ENCODE results near the gene SMARCD2.
"Not testable (repeated sequence)": the region's sequence is repeated elsewhere in the genome, so short reads cannot be mapped to it uniquely, and the experiment has no call there.

DNA sequence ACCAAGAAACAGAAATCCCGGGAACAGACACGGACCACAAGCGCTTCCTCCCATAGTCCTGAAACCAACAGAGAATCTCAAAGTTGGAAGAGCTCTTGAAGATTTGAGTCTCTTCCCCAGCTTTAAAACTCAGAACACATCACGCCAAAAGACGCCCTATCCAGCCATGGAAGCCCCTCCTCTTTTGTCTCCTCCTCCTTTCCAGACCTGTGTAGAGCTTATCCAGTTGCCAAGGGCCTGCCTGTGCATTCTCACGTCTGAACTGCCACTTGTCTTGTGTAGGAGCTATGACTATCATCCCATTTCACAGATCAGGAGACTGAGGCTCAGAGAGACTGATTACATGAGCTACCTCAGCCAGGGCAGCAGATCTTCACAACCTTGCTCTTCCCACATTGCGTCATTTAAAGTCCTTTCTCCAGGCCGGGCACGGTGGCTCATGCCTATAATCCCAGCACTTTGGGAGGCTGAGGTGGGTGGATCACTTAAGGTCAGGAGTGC, 40.2 kb upstream of the SMARCD2 start:
- not testable (repeated sequence) for TF ChIP-seq EZH2 (optimal IDR thresholded peaks at IDR 0.05; ENCODE audit: low read depth, low read length)
- TF ChIP-seq, protein P1, sequence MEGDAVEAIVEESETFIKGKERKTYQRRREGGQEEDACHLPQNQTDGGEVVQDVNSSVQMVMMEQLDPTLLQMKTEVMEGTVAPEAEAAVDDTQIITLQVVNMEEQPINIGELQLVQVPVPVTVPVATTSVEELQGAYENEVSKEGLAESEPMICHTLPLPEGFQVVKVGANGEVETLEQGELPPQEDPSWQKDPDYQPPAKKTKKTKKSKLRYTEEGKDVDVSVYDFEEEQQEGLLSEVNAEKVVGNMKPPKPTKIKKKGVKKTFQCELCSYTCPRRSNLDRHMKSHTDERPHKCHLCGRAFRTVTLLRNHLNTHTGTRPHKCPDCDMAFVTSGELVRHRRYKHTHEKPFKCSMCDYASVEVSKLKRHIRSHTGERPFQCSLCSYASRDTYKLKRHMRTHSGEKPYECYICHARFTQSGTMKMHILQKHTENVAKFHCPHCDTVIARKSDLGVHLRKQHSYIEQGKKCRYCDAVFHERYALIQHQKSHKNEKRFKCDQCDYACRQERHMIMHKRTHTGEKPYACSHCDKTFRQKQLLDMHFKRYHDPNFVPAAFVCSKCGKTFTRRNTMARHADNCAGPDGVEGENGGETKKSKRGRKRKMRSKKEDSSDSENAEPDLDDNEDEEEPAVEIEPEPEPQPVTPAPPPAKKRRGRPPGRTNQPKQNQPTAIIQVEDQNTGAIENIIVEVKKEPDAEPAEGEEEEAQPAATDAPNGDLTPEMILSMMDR (IDR thresholded peaks at IDR 0.05; ENCODE audit: low read length), result not testable (repeated sequence)
